Liver (tissue), 9 donors: ENCODE results near the gene KIF1A. TPM values are rescaled to one million over a fixed set of nuclear protein-coding genes. Genes with fewer than 3 reads are reported as not detected.
A peak's percentile ranks its signal among the peaks of the same experiment; 100 is the strongest.

ENCODE experiments used
- DNase-seq: peaks from one replicate; pipeline ENCODE4 v3.0.0-alpha.2; 2017; ENCODE audit warnings: low spot score
- H3K27ac ChIP-seq, 2 donors: one replicate each; pipeline ENCODE4 v1.7.0; 2013; ENCODE audit warnings: inconsistent platforms in 2 of 2, low read length in 2 of 2, control low read depth in 1 of 2, low read depth in 1 of 2, mild to moderate bottlenecking in 1 of 2
- H3K27me3 ChIP-seq, 4 donors: one replicate each; pipeline versions ENCODE4 v1.6.1 to v1.7.0; 2013; ENCODE audit warnings: low read length in 3 of 4, inconsistent platforms in 1 of 4, mild to moderate bottlenecking in 1 of 4, moderate library complexity in 1 of 4; ENCODE audit not compliant: control insufficient read depth in 4 of 4, insufficient read depth in 4 of 4
- H3K36me3 ChIP-seq, 4 donors: one replicate each; pipeline versions ENCODE4 v1.6.1 to v1.7.0; 2013; ENCODE audit warnings: low read length in 3 of 4, mild to moderate bottlenecking in 3 of 4, low read depth in 1 of 4, moderate library complexity in 1 of 4; ENCODE audit not compliant: control insufficient read depth in 4 of 4, insufficient read depth in 3 of 4
- H3K4me1 ChIP-seq, 4 donors: one replicate each; pipeline versions ENCODE4 v1.6.1 to v1.7.0; 2013; ENCODE audit warnings: low read length in 3 of 4, mild to moderate bottlenecking in 3 of 4, moderate library complexity in 1 of 4; ENCODE audit not compliant: control insufficient read depth in 4 of 4, insufficient read depth in 4 of 4
- H3K4me3 ChIP-seq, 3 donors: one replicate each; pipeline versions ENCODE4 v1.6.1 to v1.7.0; 2013; ENCODE audit warnings: low read length in 3 of 3, control low read depth in 1 of 3, low read depth in 1 of 3, mild to moderate bottlenecking in 1 of 3
- H3K9ac ChIP-seq, 2 donors: one replicate each; pipeline ENCODE4 v1.7.0; 2013; ENCODE audit warnings: low read length in 2 of 2, mild to moderate bottlenecking in 2 of 2, moderate library complexity in 2 of 2, control low read depth in 1 of 2, low read depth in 1 of 2
- H3K9me3 ChIP-seq, 4 donors: one replicate each; pipeline versions ENCODE4 v1.6.1 to v1.7.0; 2013; ENCODE audit warnings: low read length in 3 of 4; ENCODE audit not compliant: control insufficient read depth in 4 of 4
- CTCF ChIP-seq: fragments of 150-350 bp; IDR thresholded peaks from 2 replicates; pipeline ENCODE4 v1.5.1; 2017; ENCODE audit warnings: improper control_type of control experiment, low read depth, low read length; ENCODE audit not compliant: missing input control
- EGR1 ChIP-seq, 2 donors: IDR thresholded peaks; 2 replicates each; pipeline ENCODE4 v1.6.1; 2016 to 2018; ENCODE audit warnings: antibody characterized with exemption in 2 of 2, low read depth in 2 of 2
- FOXA1 ChIP-seq: IDR thresholded peaks from 2 replicates; pipeline ENCODE4 v1.6.1; 2016; ENCODE audit warnings: antibody characterized with exemption
- FOXA2 ChIP-seq: IDR thresholded peaks from 2 replicates; pipeline ENCODE4 v1.6.1; 2016; ENCODE audit warnings: antibody characterized with exemption
- GABPA ChIP-seq, 2 donors: IDR thresholded peaks in 1 of 2; conservative IDR thresholded peaks in 1 of 2; 2 replicates each; pipeline ENCODE4 v1.6.1; 2016; ENCODE audit warnings: antibody characterized with exemption in 2 of 2, mild to moderate bottlenecking in 1 of 2, moderate library complexity in 1 of 2
- HNF4A ChIP-seq, 2 donors: conservative IDR thresholded peaks; 2 replicates each; pipeline ENCODE4 v1.6.1; 2016; ENCODE audit warnings: antibody characterized with exemption in 2 of 2, mild to moderate bottlenecking in 2 of 2
- HNF4G ChIP-seq: IDR thresholded peaks from 2 replicates; pipeline ENCODE4 v1.6.1; 2016; ENCODE audit warnings: antibody characterized with exemption
- JUND ChIP-seq, 2 donors: IDR thresholded peaks; 2 replicates each; pipeline ENCODE4 v1.6.1; 2016; ENCODE audit warnings: antibody characterized with exemption in 2 of 2
- NR2F2 ChIP-seq: IDR thresholded peaks from 2 replicates; pipeline ENCODE4 v1.6.1; 2016; ENCODE audit warnings: antibody characterized with exemption
- RAD21 ChIP-seq, 2 donors: IDR thresholded peaks; 2 replicates each; pipeline ENCODE4 v1.6.1; 2016; ENCODE audit warnings: antibody characterized with exemption in 2 of 2, mild to moderate bottlenecking in 2 of 2
- REST ChIP-seq: IDR thresholded peaks from 2 replicates; pipeline ENCODE4 v1.6.1; 2016; ENCODE audit warnings: antibody characterized with exemption, mild to moderate bottlenecking
- RXRA ChIP-seq, 2 donors: IDR thresholded peaks; 2 replicates each; pipeline ENCODE4 v1.6.1; 2017 to 2018; ENCODE audit warnings: antibody characterized with exemption in 2 of 2, mild to moderate bottlenecking in 1 of 2
- SP1 ChIP-seq: IDR thresholded peaks from 2 replicates; pipeline ENCODE4 v1.6.1; 2018; ENCODE audit warnings: antibody characterized with exemption, mild to moderate bottlenecking
- TAF1 ChIP-seq: conservative IDR thresholded peaks from 2 replicates; pipeline ENCODE4 v1.6.1; 2016; ENCODE audit warnings: antibody characterized with exemption, mild to moderate bottlenecking
- YY1 ChIP-seq: IDR thresholded peaks from 2 replicates; pipeline ENCODE4 v1.6.1; 2016; ENCODE audit warnings: antibody characterized with exemption, mild to moderate bottlenecking
- WGBS: extraction: QIAGEN DNeasy Blood & Tissue Kit; methylation state at CpG from one replicate; pipeline ENCODE4 v1.1.7; 2013; 5-methylcytosine and 5-hydroxymethylcytosine counted together
- polyA plus RNA-seq, 2 donors: library from polyadenylated mRNA; stranded (reverse) in 1 of 2; unstranded in 1 of 2; fragments of 200-250 nt in 1 of 2; fragments of >200 nt in 1 of 2; fragmentation: Nextera tagmentation in 1 of 2; extraction: Ambion mirVana in 1 of 2; gene quantifications; one replicate each; pipeline versions ENCODE4 v1.2.1 to v1.2.3, GENCODE V29; 2013 to 2015
- total RNA-seq, 2 donors: library from RNA; depleted of rRNA; stranded (reverse); fragments of >200 nt; gene quantifications; one replicate each; pipeline ENCODE4 v1.2.3, GENCODE V29; 2014
- TF ChIP-seq, protein P1 (sequence below): IDR thresholded peaks from 2 replicates; pipeline ENCODE4 v1.6.1; 2016; ENCODE audit warnings: antibody characterized with exemption
- TF ChIP-seq, protein P2 (sequence below): IDR thresholded peaks from 2 replicates; pipeline ENCODE4 v1.6.1; 2016; ENCODE audit warnings: antibody characterized with exemption
- TF ChIP-seq, protein P3 (sequence below): IDR thresholded peaks from 2 replicates; pipeline ENCODE4 v1.6.1; 2016; ENCODE audit warnings: antibody characterized with exemption
- donor health status: healthy.
- donor health status: healthy.
- donor health status: healthy.
- donor health status: healthy.
- donor health status: healthy.

The KIF1A gene
- total and polyA plus RNA-seq, 4 donors = 0.03 to 0.21 (median 0.11) TPM

DNA sequence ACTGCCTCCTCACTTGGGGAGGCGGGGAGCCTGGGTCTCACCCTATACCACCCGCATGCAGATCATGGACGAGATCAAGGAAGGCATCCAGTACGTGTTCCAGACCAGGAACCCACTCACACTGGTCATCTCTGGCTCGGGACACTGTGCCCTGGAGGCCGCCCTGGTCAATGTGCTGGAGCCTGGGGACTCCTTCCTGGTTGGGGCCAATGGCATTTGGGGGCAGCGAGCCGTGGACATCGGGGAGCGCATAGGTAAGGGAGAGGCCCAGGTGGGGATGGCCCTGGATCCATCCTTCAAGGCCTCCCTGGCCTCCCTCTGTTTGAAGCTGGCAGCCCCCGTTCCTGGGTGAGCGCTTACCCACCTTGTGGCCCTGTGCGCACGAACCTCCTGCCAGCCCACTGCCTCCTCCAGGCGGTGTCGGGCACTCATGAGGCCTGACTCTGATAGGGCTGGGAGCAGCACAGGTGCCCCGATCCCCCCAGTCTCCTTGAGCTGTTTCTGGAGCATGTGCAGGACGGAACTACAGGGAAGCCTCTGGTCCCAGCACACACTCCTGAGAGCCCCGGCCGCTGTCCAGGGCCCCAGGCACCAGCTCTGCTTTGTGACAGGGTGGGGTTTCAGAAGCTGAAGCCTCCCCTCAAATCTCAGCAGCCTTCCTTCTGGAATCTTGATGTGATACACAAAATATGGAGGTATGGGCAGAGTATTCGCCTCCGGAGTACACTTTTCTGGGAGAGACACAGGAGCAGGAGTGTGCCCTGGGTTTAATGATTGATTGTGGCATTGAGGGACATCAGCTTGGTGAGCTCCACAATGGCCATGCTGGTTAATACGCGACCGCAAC is 49.3 kb upstream of the KIF1A start:
- peaks cover 12 to 87% (median 64%) of the 10 kb centered on the region in 4 donors for H3K4me1 ChIP-seq
- no peaks in the 10 kb centered on the region for H3K27me3 ChIP-seq
- 37% methylated on average over 25 of the region's 25 CpGs for WGBS
- peak overlapping the region; percentile 60 to 68 (median 62) for H3K4me3 ChIP-seq
- H3K36me3 ChIP-seq = peaks cover 0 to 14% (median 5%) of the 10 kb centered on the region in 4 donors
- DNase-seq = peak; percentile 33
- H3K9me3 ChIP-seq = no peaks in the 10 kb centered on the region
- TF ChIP-seq YY1 (no peak), RXRA (IDR thresholded peaks at IDR 0.05) (no peak), SP1 (no peak), HNF4G (no peak)
- TF ChIP-seq, protein P1, sequence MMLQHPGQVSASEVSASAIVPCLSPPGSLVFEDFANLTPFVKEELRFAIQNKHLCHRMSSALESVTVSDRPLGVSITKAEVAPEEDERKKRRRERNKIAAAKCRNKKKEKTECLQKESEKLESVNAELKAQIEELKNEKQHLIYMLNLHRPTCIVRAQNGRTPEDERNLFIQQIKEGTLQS = no peak
- TF ChIP-seq, protein P2, sequence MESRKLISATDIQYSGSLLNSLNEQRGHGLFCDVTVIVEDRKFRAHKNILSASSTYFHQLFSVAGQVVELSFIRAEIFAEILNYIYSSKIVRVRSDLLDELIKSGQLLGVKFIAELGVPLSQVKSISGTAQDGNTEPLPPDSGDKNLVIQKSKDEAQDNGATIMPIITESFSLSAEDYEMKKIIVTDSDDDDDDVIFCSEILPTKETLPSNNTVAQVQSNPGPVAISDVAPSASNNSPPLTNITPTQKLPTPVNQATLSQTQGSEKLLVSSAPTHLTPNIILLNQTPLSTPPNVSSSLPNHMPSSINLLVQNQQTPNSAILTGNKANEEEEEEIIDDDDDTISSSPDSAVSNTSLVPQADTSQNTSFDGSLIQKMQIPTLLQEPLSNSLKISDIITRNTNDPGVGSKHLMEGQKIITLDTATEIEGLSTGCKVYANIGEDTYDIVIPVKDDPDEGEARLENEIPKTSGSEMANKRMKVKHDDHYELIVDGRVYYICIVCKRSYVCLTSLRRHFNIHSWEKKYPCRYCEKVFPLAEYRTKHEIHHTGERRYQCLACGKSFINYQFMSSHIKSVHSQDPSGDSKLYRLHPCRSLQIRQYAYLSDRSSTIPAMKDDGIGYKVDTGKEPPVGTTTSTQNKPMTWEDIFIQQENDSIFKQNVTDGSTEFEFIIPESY = no peak
- peak overlapping the region; percentile 76 to 77 for H3K27ac ChIP-seq
- peak overlapping the region; percentile 68 to 91 for H3K9ac ChIP-seq

DNA sequence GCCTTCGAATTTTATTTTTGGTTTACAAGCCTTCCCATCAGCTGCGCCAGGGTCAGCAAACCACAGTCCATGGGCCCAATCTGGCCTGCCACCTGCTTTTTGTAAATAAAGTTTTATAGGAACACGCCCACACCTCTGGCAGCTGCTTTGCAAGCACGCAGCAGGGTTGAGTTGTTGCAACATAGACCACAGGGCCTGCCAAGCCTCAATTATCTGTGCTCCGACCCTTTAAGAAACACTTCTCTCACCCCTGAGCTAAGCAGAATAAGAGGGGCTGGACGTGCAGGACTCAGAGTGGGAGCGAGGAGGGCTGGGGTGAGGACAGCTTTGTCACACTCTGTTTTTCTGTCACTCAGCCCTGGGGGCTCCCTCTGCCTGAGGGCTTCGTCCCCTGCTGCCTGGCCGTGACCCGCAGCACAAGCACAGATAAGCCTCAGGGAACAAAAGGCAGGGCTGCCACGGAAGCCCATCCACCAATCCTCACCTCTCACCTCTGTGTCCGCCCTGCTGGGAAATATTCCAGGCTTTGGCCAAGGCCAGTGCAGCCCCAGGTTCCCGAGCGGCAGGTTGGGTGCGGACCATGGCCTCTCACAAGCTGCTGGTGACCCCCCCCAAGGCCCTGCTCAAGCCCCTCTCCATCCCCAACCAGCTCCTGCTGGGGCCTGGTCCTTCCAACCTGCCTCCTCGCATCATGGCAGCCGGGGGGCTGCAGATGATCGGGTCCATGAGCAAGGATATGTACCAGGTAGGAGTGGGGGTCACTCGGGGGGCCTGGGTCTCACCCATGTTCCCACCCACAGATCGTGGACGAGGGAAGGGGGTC is 48.5 kb upstream of the KIF1A start, which contains the start of gene AGXT:
Gene AGXT (plus strand): TSS at position 539 of the 823 bp plus-strand sequence. CDS start 42 bp downstream, at position 581.
- H3K36me3 ChIP-seq = peaks cover 0 to 14% (median 3%) of the 10 kb centered on the region in 4 donors
- TF ChIP-seq YY1 (peak; percentile 73), NR2F2 (no peak), TAF1 (peak; percentile 99), FOXA2 (peak; percentile 67), EGR1 (IDR thresholded peaks at IDR 0.05; ENCODE audit: low read depth in 2 of 2) (peak; percentile 68 to 72), FOXA1 (peak; percentile 64), RXRA (IDR thresholded peaks at IDR 0.05) (peak; percentile 97 to 98), JUND (IDR thresholded peaks at IDR 0.05) (peak; percentile 19 to 69), HNF4G (peak; percentile 9), GABPA (IDR thresholded peaks at IDR 0.05 in 1 of 2, conservative IDR thresholded peaks at IDR 0.05 in 1 of 2) (peak in 1 of 2 donors; percentile 46), HNF4A (conservative IDR thresholded peaks at IDR 0.05) (peak; percentile 78 to 85), CTCF (no peak), RAD21 (IDR thresholded peaks at IDR 0.05) (peak; percentile 22 to 41), SP1 (peak; percentile 92), REST (peak; percentile 84)
- TF ChIP-seq, protein P2 = peak; percentile 84
- TF ChIP-seq, protein P1 = no peak
- TF ChIP-seq, protein P3, sequence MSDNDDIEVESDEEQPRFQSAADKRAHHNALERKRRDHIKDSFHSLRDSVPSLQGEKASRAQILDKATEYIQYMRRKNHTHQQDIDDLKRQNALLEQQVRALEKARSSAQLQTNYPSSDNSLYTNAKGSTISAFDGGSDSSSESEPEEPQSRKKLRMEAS = peak; percentile 96
- H3K27me3 ChIP-seq = no peaks in the 10 kb centered on the region
- peak within 1 kb of the TSS; percentile 68 to 91 for H3K9ac ChIP-seq
- H3K4me3 ChIP-seq = peak within 1 kb of the TSS; percentile 60 to 68 (median 62)
- H3K9me3 ChIP-seq = no peaks in the 10 kb centered on the region
- H3K27ac ChIP-seq = peak within 1 kb of the TSS; percentile 76 to 77
- H3K4me1 ChIP-seq = peaks cover 17 to 87% (median 65%) of the 10 kb centered on the region in 4 donors
- WGBS = 29% methylated on average over 21 of the region's 21 CpGs
- DNase-seq = peak; percentile 65
